Muscle layer of duodenum (tissue), 2 donors: ENCODE results near the gene KMT2E.
"Not testable (repeated sequence)": the region's sequence is repeated elsewhere in the genome, so short reads cannot be mapped to it uniquely, and the experiment has no call there.

ENCODE experiments used
- H3K27ac ChIP-seq: one replicate; pipeline ENCODE4 v1.7.0; 2013; ENCODE audit warnings: mild to moderate bottlenecking, low read length
- H3K27me3 ChIP-seq: one replicate; pipeline ENCODE4 v1.7.0; 2013; ENCODE audit warnings: low read depth, mild to moderate bottlenecking, control low read depth, low read length
- H3K36me3 ChIP-seq, 2 donors: one replicate each; pipeline ENCODE4 v1.7.0; 2013; ENCODE audit warnings: low read length in 2 of 2, control low read depth in 1 of 2, mild to moderate bottlenecking in 1 of 2; ENCODE audit not compliant: insufficient read depth in 2 of 2, control insufficient read depth in 1 of 2
- H3K4me1 ChIP-seq, 2 donors: one replicate each; pipeline ENCODE4 v1.7.0; 2013; ENCODE audit warnings: low read length in 2 of 2, mild to moderate bottlenecking in 2 of 2, control low read depth in 1 of 2, moderate library complexity in 1 of 2; ENCODE audit not compliant: insufficient read depth in 2 of 2, control insufficient read depth in 1 of 2
- H3K4me3 ChIP-seq, 2 donors: one replicate each; pipeline ENCODE4 v1.7.0; 2013; ENCODE audit warnings: low read length in 2 of 2, low read depth in 1 of 2, mild to moderate bottlenecking in 1 of 2
- H3K9me3 ChIP-seq, 2 donors: one replicate each; pipeline ENCODE4 v1.7.0; 2013; ENCODE audit warnings: low read length in 2 of 2, control low read depth in 1 of 2, mild to moderate bottlenecking in 1 of 2; ENCODE audit not compliant: control insufficient read depth in 1 of 2
- donor health status: healthy.

The KMT2E gene

DNA sequence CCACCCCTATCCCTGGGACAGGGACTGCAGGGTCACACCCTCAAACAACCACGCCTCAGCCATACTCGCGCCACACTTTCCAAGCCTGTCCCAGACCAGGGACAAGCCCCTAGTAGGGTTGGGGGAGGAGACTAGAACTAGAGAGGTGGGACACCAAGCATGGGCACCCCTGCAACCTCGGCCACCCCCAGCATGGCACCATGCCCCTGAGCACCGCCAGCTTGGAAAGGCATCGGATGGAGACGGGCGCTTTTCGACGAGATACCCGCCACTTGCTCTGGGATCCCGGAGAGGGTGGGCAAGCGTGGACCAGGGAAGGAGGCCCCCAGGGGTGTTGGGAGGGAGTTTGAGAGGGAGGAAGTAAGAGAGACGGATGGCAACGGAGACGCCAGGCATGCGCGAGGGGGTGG, 13.1 kb upstream of the KMT2E start:
- Histone ChIP-seq H3K27ac (no peak overlapping the region), H3K4me1 (peaks cover 25 to 73% of the 10 kb centered on the region in 2 donors), H3K4me3 (peak overlapping the region in 1 of 2 donors; percentile 26)

GRCh38 chr7:105001652-105002184, 12.3 kb upstream of the KMT2E start:
- Histone ChIP-seq H3K27ac (no peak overlapping the region), H3K9me3 (no peaks in the 10 kb centered on the region), H3K27me3 (no peaks in the 10 kb centered on the region), H3K36me3 (peaks cover 0 to 4% of the 10 kb centered on the region in 2 donors), H3K4me3 (no peak overlapping the region), H3K4me1 (peaks cover 25 to 72% of the 10 kb centered on the region in 2 donors)

More for the DNA sequence above, 13.1 kb upstream of the KMT2E start:
- Histone ChIP-seq H3K27me3 (no peaks in the 10 kb centered on the region), H3K36me3 (peaks cover 0 to 4% of the 10 kb centered on the region in 2 donors), H3K9me3 (no peaks in the 10 kb centered on the region)

GRCh38 chr7:105003275-105003674, 10.7 kb upstream of the KMT2E start:
- Histone ChIP-seq H3K36me3 (peaks cover 0 to 4% of the 10 kb centered on the region in 2 donors), H3K27me3 (no peaks in the 10 kb centered on the region), H3K27ac (peak overlapping the region; percentile 78), H3K9me3 (no peaks in the 10 kb centered on the region), H3K4me1 (peaks cover 29 to 76% of the 10 kb centered on the region in 2 donors), H3K4me3 (peak overlapping the region; percentile 31 to 46)

DNA sequence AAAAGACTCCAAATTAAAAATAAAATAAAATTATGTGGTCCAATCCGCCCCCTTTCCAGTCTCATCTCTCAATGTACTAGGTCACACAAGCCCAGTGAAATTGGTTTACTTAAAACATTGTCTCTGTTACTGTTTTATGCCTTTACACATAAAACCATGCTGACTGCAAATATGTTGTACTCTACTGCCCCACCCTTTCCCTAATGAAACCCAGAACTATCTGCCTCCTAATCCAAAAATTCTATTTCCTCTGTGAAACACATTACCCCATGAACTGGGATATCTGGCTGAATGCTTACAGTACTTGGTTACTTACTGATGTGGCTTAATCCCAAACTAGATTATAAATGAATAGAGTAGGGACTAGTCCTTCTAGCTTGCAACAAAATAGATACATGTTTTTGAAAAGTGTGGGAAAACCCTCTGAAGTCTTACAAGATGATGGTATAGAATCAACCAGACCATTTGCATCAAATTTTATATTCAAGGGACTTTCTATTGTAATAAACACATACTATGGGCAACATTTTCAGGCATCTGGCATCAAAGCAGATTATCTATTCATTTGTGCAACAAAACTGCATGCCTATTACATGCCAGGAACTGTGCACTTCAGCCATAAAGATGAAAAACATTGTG, 10.0 kb upstream of the KMT2E start:
- Histone ChIP-seq H3K27me3 (no peaks in the 10 kb centered on the region), H3K27ac (peak overlapping the region; percentile 78), H3K4me3 (peak overlapping the region in 1 of 2 donors; percentile 46), H3K4me1 (peaks cover 29 to 76% of the 10 kb centered on the region in 2 donors), H3K36me3 (peaks cover 0 to 4% of the 10 kb centered on the region in 2 donors), H3K9me3 (no peaks in the 10 kb centered on the region)

DNA sequence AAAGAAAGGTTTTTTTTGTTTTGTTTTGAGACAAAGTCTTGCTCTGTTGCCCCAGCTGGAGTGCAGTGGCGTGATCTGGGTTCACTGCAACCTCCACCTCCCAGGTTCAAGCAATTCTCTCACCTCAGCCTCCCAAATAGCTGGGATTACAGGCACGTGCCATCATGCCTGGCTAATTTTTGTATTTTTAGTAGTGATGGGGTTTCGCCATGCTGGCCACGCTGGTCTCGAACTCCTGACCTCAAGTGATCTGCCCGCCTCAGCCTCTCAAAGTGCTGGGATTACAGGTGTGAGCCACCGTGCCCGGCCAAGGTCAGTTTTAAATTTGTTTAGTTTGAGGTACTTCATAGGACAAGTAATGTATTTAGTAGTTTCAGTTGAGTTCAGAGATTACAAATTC, 9.0 kb upstream of the KMT2E start:
- H3K36me3 ChIP-seq, H3K4me3 ChIP-seq, H3K27me3 ChIP-seq, H3K9me3 ChIP-seq: not testable (repeated sequence)
- Histone ChIP-seq H3K27ac (peak overlapping the region; percentile 78), H3K4me1 (peaks cover 29 to 69% of the 10 kb centered on the region in 2 donors)

DNA sequence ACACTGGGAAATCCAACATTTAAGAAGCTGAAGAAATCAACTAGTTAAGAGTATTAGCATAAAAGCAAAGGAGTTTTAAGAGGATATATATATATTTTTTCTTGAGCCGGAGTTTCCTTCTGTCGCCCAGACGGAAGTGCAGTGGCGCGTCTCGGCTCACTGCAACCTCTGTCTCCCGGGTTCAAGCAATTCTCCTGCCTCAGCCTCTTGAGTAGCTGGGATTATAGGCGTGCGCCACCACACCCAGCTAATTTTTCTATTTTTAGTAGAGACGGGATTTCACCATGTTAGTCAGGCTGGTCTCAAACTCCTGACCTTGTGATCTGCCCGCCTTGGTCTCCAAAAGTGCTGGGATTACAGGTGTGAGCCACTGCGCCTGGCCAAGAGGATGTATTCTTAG, 8.5 kb upstream of the KMT2E start:
- H3K27me3 ChIP-seq, H3K27ac ChIP-seq, H3K36me3 ChIP-seq, H3K9me3 ChIP-seq, H3K4me3 ChIP-seq: not testable (repeated sequence)
- peaks cover 29 to 69% of the 10 kb centered on the region in 2 donors for H3K4me1 ChIP-seq

GRCh38 chr7:105006367-105007136, 7.5 kb upstream of the KMT2E start:
- H3K9me3 ChIP-seq = no peaks in the 10 kb centered on the region
- peak overlapping the region; percentile 69 for H3K27ac ChIP-seq
- no peak overlapping the region for H3K4me3 ChIP-seq
- peaks cover 29 to 61% of the 10 kb centered on the region in 2 donors for H3K4me1 ChIP-seq
- H3K27me3 ChIP-seq = no peaks in the 10 kb centered on the region
- H3K36me3 ChIP-seq = no peaks in the 10 kb centered on the region

GRCh38 chr7:105007298-105007697, 6.7 kb upstream of the KMT2E start:
- peaks cover 28 to 53% of the 10 kb centered on the region in 2 donors for H3K4me1 ChIP-seq
- peaks cover 0 to 5% of the 10 kb centered on the region in 2 donors for H3K36me3 ChIP-seq

GRCh38 chr7:105009667-105010503, 4.1 kb upstream of the KMT2E start:
- no peaks in the 10 kb centered on the region for H3K27me3 ChIP-seq
- H3K27ac ChIP-seq = peak overlapping the region; percentile 100
- H3K9me3 ChIP-seq = no peaks in the 10 kb centered on the region
- H3K4me3 ChIP-seq = peak overlapping the region; percentile 85 to 98
- H3K36me3 ChIP-seq = peaks cover 0 to 29% of the 10 kb centered on the region in 2 donors
- H3K4me1 ChIP-seq = peaks cover 4 to 31% of the 10 kb centered on the region in 2 donors

More at GRCh38 chr7:105007298-105007697, 6.7 kb upstream of the KMT2E start:
- Histone ChIP-seq H3K9me3 (no peaks in the 10 kb centered on the region), H3K4me3 (no peak overlapping the region), H3K27me3 (no peaks in the 10 kb centered on the region), H3K27ac (peak overlapping the region; percentile 69)

GRCh38 chr7:105010504-105011130, 3.4 kb upstream of the KMT2E start:
- no peaks in the 10 kb centered on the region for H3K27me3 ChIP-seq
- H3K4me1 ChIP-seq = peaks cover 4 to 31% of the 10 kb centered on the region in 2 donors
- no peaks in the 10 kb centered on the region for H3K9me3 ChIP-seq
- peaks cover 0 to 29% of the 10 kb centered on the region in 2 donors for H3K36me3 ChIP-seq
- peak overlapping the region; percentile 85 to 98 for H3K4me3 ChIP-seq
- peak overlapping the region; percentile 100 for H3K27ac ChIP-seq
